Trophoblast cell (in vitro differentiated cells and primary cell): ENCODE data around the gene CAMK4.

Experiments
- DNase-seq, 2 donors: peaks; one replicate each; pipeline ENCODE4 v3.0.0-alpha.2; 2016
- H2AFZ ChIP-seq: 2 replicates; pipeline ENCODE4 v1.6.1; 2013; ENCODE audit warnings: low read length, moderate library complexity, mild to moderate bottlenecking; ENCODE audit not compliant: insufficient read depth, poor library complexity
- H2AK5ac ChIP-seq: 2 replicates; pipeline ENCODE4 v1.6.1; 2013; ENCODE audit warnings: mild to moderate bottlenecking, low read length
- H2BK120ac ChIP-seq: 2 replicates; pipeline ENCODE4 v1.6.1; 2013; ENCODE audit warnings: low read length, mild to moderate bottlenecking, moderate library complexity; ENCODE audit not compliant: insufficient read depth, poor library complexity
- H2BK12ac ChIP-seq: 2 replicates; pipeline ENCODE4 v1.6.1; 2013; ENCODE audit warnings: mild to moderate bottlenecking, low read length, moderate library complexity
- H2BK5ac ChIP-seq: 2 replicates; pipeline ENCODE4 v1.6.1; 2013; ENCODE audit warnings: low read length, low read depth, moderate library complexity, mild to moderate bottlenecking; ENCODE audit not compliant: poor library complexity
- H3K14ac ChIP-seq: 2 replicates; pipeline ENCODE4 v1.6.1; 2013; ENCODE audit warnings: mild to moderate bottlenecking, low read length
- H3K18ac ChIP-seq: 2 replicates; pipeline ENCODE4 v1.6.1; 2013; ENCODE audit warnings: mild to moderate bottlenecking, low read length
- H3K23ac ChIP-seq: 2 replicates; pipeline ENCODE4 v1.6.1; 2013; ENCODE audit warnings: low read length
- H3K27ac ChIP-seq: 2 replicates; pipeline ENCODE4 v1.5.1; 2013; ENCODE audit warnings: low read depth, mild to moderate bottlenecking, inconsistent platforms, low read length, moderate library complexity
- H3K27me3 ChIP-seq: 2 replicates; pipeline ENCODE4 v1.6.1; 2013; ENCODE audit warnings: inconsistent platforms, mild to moderate bottlenecking, low read length, moderate library complexity; ENCODE audit not compliant: insufficient read depth
- H3K36me3 ChIP-seq, 2 experiments: 1 replicate in 1 of 2; 2 replicates in 1 of 2; pipeline ENCODE4 v1.6.1; 2013; ENCODE audit warnings: low read length in 2 of 2, mild to moderate bottlenecking in 2 of 2, moderate library complexity in 1 of 2; ENCODE audit not compliant: insufficient read depth in 2 of 2, control insufficient read depth in 1 of 2
- H3K4ac ChIP-seq: 2 replicates; pipeline ENCODE4 v1.6.1; 2013; ENCODE audit warnings: low read depth, mild to moderate bottlenecking, low read length, moderate library complexity
- H3K4me1 ChIP-seq, 2 experiments: 1 replicate in 1 of 2; 2 replicates in 1 of 2; pipeline ENCODE4 v1.6.1; 2013; ENCODE audit warnings: low read length in 2 of 2, mild to moderate bottlenecking in 2 of 2, moderate library complexity in 1 of 2; ENCODE audit not compliant: insufficient read depth in 2 of 2, control insufficient read depth in 1 of 2
- H3K4me2 ChIP-seq: 2 replicates; pipeline ENCODE4 v1.6.1; 2013; ENCODE audit warnings: inconsistent platforms, mild to moderate bottlenecking, low read length, moderate library complexity
- H3K4me3 ChIP-seq: 2 replicates; pipeline ENCODE4 v1.5.1; 2013; ENCODE audit warnings: mild to moderate bottlenecking, low read depth, low read length, inconsistent platforms
- H3K79me1 ChIP-seq: one replicate; pipeline ENCODE4 v1.6.1; 2013; ENCODE audit warnings: low read length
- H3K79me2 ChIP-seq: 2 replicates; pipeline ENCODE4 v1.6.1; 2013; ENCODE audit warnings: low read length, mild to moderate bottlenecking; ENCODE audit not compliant: control insufficient read depth, insufficient read depth, poor library complexity
- H3K9ac ChIP-seq: 2 replicates; pipeline ENCODE4 v1.6.1; 2013; ENCODE audit warnings: mild to moderate bottlenecking, low read length
- H3K9me3 ChIP-seq: 2 replicates; pipeline ENCODE4 v1.6.1; 2013; ENCODE audit warnings: low read depth, mild to moderate bottlenecking, control low read depth, inconsistent platforms, low read length; ENCODE audit not compliant: insufficient read depth
- H4K12ac ChIP-seq: 2 replicates; pipeline ENCODE4 v1.6.1; 2013; ENCODE audit warnings: low read depth, mild to moderate bottlenecking, low read length, moderate library complexity
- H4K8ac ChIP-seq: 2 replicates; pipeline ENCODE4 v1.6.1; 2013; ENCODE audit warnings: low read depth, mild to moderate bottlenecking, low read length, moderate library complexity
- H4K91ac ChIP-seq: one replicate; pipeline ENCODE4 v1.6.1; 2013; ENCODE audit warnings: low read depth, mild to moderate bottlenecking, low read length, moderate library complexity
- WGBS: extraction: QIAGEN DNeasy Blood & Tissue Kit; methylation state at CpG from one replicate; pipeline ENCODE4 v1.1.7; 2013; ENCODE audit warnings: missing lambda C conversion rate; ENCODE audit not compliant: insufficient read length, insufficient coverage; ENCODE audit errors: extremely low coverage; 5-methylcytosine and 5-hydroxymethylcytosine counted together

The CAMK4 gene

DNA sequence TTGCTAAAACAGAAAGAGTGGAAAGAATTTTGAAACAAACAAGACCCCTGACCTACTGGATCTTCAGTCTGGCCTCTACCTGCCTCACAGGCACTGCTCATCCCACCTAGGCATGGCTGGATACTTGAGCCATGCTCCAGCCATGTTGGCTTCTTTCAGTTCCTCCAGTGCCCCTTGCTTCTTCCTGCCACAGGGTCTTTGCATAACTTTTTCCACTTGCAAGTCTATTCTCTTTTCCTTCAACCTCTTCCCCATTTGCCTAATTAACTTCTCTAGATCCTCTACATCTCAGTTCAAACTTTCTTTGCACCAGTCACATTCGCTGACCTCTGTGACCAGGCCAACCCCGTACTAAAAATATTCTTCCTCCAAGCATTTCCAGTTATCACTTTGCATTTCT is 237.8 kb downstream of the CAMK4 start:
- Histone ChIP-seq H3K18ac (no peak overlapping the region), H4K8ac (no peak overlapping the region), H3K27me3 (no peaks in the 10 kb centered on the region), H2AFZ (no peak overlapping the region), H2BK12ac (no peak overlapping the region), H3K79me2 (no peaks in the 10 kb centered on the region), H3K23ac (no peak overlapping the region), H3K9me3 (no peaks in the 10 kb centered on the region), H2BK120ac (no peak overlapping the region), H3K36me3 (no peaks in the 10 kb centered on the region), H3K27ac (no peak overlapping the region), H3K4ac (no peak overlapping the region), H3K4me3 (no peak overlapping the region), H3K14ac (no peak overlapping the region), H3K4me2 (no peak overlapping the region), H4K91ac (no peak overlapping the region), H4K12ac (no peak overlapping the region), H3K79me1 (no peaks in the 10 kb centered on the region), H2AK5ac (no peak overlapping the region), H2BK5ac (no peak overlapping the region), H3K9ac (no peak overlapping the region), H3K4me1 (no peaks in the 10 kb centered on the region)
- WGBS = no CpG with 5 or more reads among the region's 2 CpGs
- DNase-seq = no peak

DNA sequence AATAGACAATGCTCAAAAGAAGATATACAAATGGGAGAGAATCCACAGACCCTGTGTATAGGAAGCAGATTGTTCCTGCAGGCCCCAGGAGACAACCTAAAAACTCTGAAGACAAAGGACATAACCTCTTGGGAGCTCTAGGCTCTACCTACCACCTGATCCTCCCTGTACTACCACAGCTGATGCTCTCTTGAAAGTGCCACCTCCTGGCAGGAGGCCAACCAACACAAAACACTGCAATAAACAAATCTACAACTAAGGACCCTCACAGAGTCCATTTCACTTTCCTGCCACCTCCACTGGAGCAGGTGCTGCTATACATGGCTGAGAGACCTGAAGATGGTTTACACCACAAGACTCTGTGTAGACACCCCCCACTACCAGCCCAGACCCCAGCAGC is 239.1 kb downstream of the CAMK4 start:
- Histone ChIP-seq H3K9ac (no peak overlapping the region), H3K4me2 (no peak overlapping the region), H2BK12ac (no peak overlapping the region), H3K36me3 (no peaks in the 10 kb centered on the region), H4K8ac (no peak overlapping the region), H3K79me2 (no peaks in the 10 kb centered on the region), H2BK5ac (no peak overlapping the region), H2AK5ac (no peak overlapping the region), H3K23ac (no peak overlapping the region), H3K27me3 (no peaks in the 10 kb centered on the region), H2BK120ac (no peak overlapping the region), H3K4me1 (no peaks in the 10 kb centered on the region), H3K27ac (no peak overlapping the region), H3K4ac (no peak overlapping the region), H3K14ac (no peak overlapping the region), H3K79me1 (no peaks in the 10 kb centered on the region), H3K18ac (no peak overlapping the region), H3K4me3 (no peak overlapping the region), H2AFZ (no peak overlapping the region), H3K9me3 (no peaks in the 10 kb centered on the region), H4K91ac (no peak overlapping the region), H4K12ac (no peak overlapping the region)
- DNase-seq = no peak

DNA sequence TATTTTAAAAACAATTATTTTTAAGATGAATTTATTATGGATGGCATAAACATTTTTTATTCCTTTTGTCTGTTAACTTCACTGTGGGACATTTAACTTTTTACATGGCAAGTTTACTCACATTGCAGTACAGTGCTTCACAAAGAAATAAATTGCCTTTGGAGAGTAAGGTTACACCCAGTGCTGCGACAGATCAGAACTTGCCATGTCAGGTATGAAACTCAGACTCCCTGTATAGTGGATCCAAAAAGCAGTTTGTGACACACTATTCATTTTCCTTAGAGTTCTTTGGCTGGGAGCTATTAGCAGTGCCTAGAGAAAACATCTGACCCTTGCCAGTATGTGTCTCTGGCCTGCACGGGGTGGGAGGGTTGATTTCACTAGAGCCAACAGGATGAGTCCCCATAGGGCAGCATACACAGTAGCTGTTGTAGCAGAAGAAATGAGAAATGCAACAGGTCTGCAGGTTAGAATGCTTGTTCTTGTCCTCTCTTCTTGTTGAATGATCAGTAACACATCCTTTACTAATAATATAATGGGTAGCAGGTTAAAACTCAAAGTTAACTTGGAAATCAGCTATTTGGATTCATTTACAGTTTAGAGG is 245.2 kb downstream of the CAMK4 start:
- Histone ChIP-seq H3K18ac (no peak overlapping the region), H3K14ac (no peak overlapping the region), H2AFZ (no peak overlapping the region), H3K9me3 (no peaks in the 10 kb centered on the region), H3K79me1 (no peaks in the 10 kb centered on the region), H2AK5ac (no peak overlapping the region), H4K8ac (no peak overlapping the region), H2BK5ac (no peak overlapping the region), H3K4ac (no peak overlapping the region), H3K27me3 (no peaks in the 10 kb centered on the region), H3K23ac (no peak overlapping the region), H3K36me3 (no peaks in the 10 kb centered on the region), H2BK120ac (no peak overlapping the region), H4K12ac (no peak overlapping the region), H3K4me3 (no peak overlapping the region), H3K4me2 (no peak overlapping the region), H4K91ac (no peak overlapping the region), H3K27ac (no peak overlapping the region), H3K4me1 (no peaks in the 10 kb centered on the region), H3K79me2 (no peaks in the 10 kb centered on the region), H3K9ac (peak overlapping the region; percentile 4), H2BK12ac (no peak overlapping the region)
- no CpG with 5 or more reads among the region's 2 CpGs for WGBS
- DNase-seq = no peak

DNA sequence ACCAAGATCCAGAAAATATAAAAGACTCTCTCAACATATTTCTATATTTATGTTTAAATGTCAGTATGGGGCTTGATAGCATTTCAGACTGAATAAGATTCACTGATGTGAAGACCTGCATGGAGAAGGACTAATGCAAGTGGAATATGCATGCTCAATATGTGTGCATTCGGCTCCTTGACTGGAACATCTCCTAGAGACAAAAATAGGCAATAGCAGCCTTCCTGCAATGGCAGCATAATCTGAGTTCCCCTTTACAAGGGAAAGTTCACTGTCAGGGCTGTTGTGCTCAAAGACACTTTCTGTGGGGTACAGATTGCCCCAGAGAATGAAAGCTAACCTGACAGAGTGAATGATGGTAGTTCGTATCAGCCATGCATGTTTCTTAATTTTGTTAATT is 245.7 kb downstream of the CAMK4 start:
- Histone ChIP-seq H3K4me2 (no peak overlapping the region), H4K12ac (no peak overlapping the region), H3K23ac (no peak overlapping the region), H3K9me3 (no peaks in the 10 kb centered on the region), H3K4me1 (no peaks in the 10 kb centered on the region), H3K9ac (no peak overlapping the region), H2AFZ (no peak overlapping the region), H4K8ac (no peak overlapping the region), H3K4ac (no peak overlapping the region), H4K91ac (no peak overlapping the region), H3K18ac (no peak overlapping the region), H3K14ac (no peak overlapping the region), H3K4me3 (no peak overlapping the region), H3K36me3 (no peaks in the 10 kb centered on the region), H3K27me3 (no peaks in the 10 kb centered on the region), H2AK5ac (no peak overlapping the region), H3K79me1 (no peaks in the 10 kb centered on the region), H2BK12ac (no peak overlapping the region), H2BK5ac (no peak overlapping the region), H3K79me2 (no peaks in the 10 kb centered on the region), H2BK120ac (no peak overlapping the region), H3K27ac (no peak overlapping the region)
- DNase-seq = no peak
- no CpG with 5 or more reads among the region's 2 CpGs for WGBS
